NCI-H345 treated with DMSO at 0.1 percent for 48 hours (cell line): ENCODE measurements around the gene CAMKK1.

Experiments
- DNase-seq: peaks from one replicate; lab custom pipeline; 2025; ENCODE audit not compliant: unreplicated experiment; lab: John Stamatoyannopoulos, UW

The CAMKK1 gene

DNA sequence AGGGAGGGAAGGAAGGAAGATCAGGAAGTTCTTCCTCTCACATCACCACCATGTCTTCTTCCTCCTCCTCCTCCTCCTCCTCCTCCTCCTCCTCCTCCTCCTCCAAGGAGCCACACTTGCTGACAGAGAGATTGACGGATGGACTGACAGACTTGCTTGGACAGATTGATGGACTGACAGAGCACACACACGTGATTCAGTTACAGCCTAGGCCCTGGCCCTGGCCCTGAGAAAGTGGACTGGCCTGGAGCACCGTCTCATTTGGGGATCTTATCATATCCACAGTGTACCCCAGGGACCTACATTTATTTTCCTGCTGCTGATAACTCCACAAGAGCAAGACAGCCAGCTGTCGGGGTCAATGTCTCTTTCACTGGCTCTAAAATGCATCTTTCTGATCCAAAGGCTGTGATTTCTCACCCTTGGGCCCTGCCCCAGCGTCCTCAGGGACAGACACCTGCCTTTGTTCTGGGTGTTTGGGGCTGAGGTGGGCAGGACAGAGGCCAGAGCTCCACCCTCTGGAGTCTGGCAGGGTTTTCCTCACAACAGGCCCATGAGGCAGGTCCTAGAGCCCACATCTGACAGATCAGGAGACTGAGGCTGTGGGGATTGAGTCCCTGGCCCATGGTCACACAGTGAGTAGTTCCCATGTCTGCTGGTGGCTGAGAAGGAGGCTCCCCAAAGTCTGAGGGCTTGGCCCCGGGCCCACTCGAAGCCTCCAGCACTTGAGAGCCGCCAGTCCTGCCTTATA is 25.7 kb upstream of the CAMKK1 start:
- DNase-seq = no peak

DNA sequence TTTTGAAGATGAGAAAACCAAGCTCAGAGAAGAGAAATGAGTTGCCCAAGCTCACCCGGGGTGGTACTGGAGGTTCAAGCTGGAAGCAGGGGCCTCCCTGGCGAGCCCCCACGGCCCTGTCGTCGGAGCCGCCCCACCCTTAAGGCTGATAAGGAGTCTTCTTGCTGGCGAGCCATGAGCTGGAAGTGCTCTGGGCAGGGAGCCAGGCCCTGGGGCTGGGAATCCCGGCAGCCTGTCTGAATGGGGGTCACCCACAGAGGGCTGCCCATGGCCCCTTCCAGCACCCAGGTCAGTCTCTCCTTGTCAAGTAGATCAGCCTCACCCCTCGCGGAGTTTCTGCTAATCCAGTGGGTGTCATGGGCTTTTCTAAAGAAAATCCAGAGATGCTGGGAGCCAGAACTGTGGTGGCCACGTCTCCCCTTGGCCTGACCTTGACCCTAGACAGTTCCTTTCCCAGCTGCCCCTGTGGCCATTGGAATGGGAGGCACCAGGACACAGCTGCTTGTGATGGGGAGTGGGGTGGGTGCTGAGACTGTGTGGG is 24.6 kb upstream of the CAMKK1 start:
- no peak for DNase-seq

DNA sequence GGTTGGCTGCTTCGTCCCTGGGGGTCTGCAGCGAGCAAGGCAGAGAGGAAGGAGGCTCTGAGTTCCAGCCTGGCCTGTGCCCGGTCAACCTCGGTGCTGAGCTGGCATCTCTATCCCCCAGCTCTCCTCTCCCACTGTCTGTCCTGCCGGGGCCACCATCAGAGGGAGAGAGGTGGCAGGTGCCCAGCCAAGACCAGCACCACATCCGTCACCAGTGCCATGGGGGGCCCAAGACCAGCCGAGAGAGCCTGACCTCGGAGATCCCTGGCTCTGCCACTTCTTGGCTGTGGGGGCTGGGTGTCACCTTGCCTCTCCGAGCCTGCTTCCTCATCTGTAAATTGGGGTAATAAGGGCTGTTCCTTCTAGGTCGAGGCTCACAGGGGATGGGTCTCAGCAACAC is 24.0 kb upstream of the CAMKK1 start:
- DNase-seq = no peak

DNA sequence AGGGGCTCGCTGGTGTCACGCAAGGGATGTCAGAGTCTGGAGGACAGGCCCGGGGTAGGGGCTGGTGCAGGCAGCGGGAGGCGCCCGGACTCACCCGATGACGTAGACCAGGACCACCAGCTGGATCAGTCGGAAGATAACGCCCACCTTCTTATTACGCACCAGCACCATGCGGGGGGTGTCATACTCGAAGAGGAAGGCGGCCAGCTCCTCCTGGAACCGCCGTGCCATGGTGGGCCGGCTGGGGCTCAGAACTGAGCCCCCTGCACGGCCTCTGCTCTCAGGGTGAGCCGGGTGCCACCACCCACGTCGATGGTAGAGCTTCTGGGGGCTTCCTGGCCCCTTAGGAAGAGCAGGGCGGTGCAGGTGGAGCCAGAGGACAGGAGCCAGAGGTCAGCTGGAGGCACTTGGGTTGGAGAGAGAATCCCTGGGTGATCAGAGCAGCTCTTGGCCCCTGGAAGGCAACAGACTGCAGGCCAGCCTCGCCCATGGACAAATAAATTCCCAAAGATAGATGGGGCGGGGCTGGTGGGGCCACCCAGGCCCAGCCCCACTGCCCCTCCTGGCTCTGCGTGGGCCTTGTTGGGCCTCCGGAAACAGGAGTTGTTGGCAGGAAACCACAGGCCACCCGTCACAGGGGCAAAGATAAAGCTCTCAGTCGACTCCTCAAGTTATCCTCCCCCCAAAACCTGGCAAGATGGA is 23.3 kb upstream of the CAMKK1 start, which contains the start of gene P2RX1:
Gene P2RX1, minus strand, starts transcription at position 471 of the 702 bp plus-strand sequence. Its CDS starts 240 bp downstream, at position 231.
- DNase-seq = no peak

DNA sequence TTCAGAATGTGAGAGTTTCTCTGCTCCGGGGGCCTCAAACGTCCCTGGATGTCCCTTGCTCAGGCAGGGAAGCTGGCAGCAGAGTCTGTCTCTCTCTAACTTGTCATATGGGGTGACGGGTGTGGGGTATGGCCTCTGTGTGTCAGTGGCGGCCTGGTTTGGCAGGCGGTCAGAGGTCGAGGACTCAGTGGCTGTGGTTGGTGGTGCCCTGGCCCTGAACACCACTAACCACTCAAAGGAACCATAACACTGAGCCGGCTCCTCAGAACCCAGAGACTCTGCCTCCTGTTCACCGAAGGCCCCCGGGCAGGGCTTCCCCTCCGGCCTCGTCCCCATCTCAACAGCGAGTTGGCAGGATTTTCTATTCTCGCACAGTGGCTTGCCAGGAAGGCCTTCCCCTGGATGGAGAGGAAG is 22.7 kb upstream of the CAMKK1 start:
- DNase-seq = no peak

DNA sequence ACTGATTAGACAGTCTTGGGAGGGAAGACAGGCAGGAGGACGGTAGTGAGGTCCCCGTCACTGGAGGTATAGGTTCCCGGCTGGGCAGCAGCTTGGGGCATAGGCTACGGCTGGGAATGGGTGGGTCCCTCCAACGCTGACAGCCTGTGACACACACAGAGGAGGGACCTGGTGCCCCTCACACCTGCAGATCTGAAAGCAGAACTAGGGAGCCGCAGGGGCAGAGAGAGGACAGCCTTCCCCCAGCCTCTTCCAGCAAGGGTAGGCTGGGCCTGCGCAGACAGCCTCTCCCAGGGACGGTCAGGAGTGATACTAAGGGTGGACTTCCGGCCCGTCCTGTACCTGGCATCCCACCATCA is 21.4 kb upstream of the CAMKK1 start:
- DNase-seq = no peak

DNA sequence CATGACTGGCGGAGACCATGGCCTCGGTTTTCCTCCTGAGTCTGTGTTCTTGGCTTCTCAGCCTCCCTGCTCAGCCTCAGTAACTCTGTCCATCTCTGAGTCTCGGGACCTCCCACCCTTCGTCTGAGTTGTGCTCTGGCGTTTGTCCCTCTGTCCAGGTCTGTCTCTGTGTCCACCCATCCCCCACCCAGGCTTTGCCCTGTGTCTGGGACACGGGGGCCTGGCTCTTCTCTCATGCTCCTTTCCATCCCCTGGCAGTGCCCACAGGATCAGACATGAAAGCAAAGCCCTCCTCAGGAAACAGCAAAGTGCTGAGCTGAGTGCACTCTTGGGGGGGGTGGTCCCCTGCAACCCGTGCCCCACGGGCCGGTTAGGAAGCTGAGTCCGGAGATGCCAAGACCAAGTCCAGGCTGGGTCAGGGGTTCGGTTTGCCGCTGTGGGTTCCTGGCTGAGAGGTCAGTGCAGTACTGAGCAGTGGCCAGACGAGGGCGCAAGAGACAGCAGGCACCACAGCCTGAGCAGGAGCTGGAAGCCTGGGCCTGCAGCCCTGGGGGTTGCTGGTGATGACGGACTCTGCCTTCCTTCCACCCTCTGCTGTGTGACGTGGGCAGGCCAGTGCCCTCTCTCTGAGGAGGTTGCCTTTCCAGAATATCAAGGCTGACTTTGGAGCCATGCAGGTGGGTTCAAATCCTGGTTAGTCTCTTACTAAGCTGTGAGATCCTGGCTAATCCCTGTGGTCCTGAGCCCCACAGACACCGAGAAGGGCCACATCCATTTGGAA is 20.9 kb upstream of the CAMKK1 start:
- no peak for DNase-seq

DNA sequence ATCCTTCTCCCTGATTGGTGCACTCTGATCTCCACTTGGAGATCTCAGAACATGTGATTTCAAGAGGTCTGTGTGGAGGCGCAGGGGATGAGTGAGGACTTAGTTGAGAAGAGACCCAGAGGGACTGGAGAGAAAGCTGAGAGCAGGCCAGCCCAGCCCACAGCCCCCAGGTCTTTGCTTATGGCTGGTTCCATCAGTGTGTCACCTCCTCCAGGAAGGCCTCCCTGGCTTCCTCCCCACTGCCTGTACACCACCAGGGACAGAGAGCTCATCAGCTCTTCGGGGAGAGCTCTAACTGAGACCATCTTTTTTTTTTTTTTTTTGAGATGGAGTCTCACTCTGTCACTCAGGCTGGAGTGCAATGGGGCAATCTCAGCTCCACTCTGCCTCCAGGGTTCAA is 20.0 kb upstream of the CAMKK1 start:
- no peak for DNase-seq

DNA sequence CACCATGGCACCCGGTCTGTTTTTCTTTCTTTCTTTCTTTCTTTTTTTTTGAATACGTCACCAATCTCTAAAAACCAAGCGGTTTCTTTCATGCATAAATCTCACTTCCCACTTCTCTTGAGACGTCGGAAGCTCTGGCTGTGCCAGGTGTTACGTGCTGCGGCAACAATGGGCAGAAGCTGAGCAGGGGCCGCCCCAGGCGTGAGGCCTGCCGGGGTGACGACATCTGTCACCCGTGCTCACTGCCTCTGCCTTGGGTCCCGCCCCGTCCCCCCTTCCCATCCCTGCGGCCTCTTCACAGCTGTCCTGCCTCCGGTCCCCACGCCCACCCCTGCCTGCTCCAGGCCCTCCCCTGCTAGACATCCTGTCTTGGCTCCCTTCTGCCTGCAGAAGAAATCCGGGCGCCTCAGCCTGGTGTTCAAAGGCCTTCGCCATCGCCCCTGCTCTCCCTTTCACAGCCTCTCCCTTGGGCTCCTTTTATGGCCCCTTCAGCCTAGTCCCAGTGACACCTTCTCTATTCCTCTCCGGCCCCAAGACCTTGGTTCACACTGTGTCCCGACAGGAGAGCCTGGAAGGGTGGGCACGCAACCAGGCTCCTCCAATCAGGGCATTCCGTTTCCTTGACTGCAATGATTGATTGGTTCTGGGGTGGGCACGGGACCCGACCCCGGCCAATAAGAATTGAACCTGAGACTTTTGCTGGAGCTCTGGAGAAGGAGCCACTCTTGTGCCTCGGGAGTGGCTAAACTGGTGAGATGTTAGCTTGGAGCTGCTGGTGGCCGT is 18.6 kb upstream of the CAMKK1 start:
- peak; percentile 36 for DNase-seq

DNA sequence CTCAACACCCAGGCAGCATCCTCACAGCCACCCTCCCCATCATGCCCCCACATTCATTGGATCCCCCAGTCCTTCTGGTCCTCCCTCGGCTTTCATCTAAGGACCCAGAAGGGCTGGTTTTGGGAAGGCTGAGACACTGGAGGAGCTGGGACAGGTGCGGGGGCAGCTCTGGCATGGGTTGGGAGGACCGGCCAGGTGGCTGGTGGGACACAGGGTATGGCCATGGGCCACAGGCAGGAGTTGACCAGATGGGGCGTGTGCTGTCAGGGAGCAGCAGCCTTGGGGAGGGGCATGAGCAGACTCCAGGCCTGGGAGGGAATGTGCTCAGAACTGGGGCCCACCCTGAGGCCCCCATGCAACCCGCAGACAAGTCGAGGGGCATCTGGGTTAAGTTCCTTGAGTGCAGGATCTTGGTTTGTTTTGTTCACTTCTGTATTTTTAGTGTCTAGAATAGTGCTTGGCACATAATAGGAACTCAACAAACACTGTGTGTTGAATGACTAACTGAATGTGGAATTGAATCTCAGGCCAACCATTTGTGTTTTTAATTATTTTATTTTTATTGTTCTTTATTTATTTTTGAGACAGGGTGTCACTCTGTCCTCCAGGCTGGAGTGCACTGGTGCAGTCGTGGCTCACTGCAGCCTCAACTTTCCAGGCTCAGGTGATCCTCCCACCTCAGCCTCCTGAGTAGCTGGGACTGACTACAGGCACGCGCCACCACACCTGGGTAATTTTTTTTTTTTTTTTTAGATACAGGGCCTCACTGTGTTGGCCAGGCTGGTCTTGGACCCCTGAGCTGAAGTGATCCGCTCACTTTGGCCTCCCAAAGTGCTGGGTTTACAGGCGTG is 17.8 kb upstream of the CAMKK1 start:
- no peak for DNase-seq

DNA sequence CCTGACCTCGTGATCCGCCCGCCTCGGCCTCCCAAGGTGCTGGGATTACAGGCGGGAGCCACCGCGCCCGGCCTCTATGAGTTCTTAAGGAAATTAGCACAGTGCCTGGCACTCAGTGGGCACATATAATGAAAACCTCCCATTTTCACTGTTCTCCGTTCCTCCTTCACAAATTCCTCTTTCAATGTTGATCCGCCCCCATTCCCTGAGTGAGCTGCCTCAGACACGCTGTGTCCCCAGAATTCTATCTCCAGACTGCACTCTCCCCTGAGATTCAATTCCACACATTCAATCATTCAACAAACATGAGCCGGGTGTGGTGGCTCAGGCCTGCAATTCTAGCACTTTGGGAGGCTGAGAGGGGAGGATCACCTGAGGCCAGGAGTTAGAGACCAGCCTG is 16.4 kb upstream of the CAMKK1 start:
- DNase-seq = no peak

DNA sequence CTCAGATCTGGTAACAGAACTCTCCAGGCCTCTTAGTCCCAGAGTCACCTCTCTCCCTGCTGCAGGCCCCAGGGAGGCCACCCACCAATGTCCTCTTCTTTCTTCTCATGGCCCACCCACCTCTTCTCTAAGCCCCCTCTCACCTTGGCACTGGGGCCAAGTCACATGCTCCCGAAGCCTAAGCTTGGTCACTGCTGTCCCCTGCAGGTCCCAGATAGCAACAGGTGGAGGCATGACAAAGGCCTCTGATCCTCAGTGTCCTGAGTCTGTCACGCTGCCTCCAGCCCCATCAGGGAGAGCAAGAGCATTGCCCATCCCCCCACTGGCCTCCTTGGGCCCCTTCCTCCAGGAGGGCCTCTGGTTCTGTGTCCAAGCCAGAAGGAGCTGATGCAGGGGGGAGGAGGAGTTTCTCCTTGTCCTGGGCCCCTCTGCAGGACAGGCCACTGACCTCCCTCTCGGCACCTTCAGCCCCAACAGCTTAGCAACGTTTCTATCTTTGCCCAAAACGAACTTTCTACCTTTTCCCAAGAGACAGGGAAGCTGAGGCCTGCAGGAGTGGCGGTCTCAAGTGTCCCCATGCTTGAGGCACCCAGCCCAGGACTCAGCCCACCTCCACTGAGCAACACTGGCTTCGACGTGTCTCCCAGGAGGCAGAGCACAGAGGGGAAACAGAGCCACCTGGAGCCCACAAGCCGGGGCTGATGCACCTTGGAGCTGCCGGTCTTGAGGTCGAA is 14.8 kb upstream of the CAMKK1 start:
- DNase-seq = no peak

DNA sequence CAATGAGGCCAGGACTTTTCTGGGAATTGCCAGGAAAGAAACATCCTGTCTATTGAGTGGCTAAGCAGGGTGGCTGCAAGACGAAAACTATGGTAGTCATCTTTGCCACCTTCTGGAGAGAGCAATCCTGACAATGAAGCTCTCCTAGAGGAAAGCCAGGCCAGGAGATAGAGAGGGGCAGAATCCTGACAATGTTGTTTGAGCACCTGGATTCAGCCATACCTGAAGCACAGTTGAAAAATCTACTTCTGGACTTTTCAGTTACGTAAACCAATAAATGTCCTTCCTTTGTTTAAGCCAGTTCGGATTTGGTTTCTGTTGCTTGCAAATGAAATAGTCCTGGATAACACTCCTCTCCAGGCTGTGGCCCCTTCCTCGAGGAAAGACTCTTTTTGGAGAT is 14.0 kb upstream of the CAMKK1 start:
- no peak for DNase-seq

DNA sequence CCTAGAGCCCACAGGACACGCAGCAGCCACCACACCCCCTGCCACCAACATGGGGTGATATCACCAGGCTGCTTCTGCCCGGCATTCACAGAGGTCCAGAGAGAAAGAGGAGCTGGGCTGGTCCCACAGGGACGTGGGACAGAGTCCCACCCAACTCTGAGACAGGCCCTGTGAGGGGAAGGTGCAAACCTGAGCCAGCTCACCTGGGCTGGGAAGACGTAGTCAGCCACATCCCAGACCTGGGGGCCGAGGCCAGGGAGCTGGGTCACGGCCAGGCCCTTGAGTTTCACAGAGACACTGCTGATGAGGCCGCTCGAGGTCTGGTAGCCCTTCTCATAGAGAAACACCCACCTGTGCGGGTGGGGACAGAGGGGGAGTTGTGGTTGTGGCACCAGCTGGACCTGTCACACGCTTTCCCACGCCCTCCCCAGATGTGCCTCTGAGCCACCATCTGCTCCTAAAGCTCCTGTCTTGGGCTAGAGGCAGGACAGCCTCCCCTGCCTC is 12.2 kb upstream of the CAMKK1 start:
- no peak for DNase-seq

DNA sequence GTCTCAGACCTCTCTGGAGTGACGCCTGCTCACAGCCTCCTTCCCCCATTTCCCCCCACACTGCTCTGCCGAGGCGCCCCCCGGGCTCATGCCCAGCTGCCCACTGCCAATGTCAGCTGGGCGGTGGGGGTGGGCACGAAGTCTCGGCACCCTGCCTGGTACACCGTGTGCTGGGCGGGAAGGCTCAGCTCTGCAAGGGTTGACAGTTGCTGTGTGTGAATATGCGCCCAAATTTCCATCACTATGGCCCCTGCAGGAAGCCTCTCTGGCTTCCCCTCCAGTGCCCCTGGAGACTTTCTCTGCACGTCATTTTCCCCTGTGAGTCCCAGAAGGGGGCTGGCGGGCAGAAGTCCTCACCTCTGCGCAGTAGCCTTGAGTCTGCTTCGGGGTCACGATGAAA is 11.6 kb upstream of the CAMKK1 start:
- no peak for DNase-seq

DNA sequence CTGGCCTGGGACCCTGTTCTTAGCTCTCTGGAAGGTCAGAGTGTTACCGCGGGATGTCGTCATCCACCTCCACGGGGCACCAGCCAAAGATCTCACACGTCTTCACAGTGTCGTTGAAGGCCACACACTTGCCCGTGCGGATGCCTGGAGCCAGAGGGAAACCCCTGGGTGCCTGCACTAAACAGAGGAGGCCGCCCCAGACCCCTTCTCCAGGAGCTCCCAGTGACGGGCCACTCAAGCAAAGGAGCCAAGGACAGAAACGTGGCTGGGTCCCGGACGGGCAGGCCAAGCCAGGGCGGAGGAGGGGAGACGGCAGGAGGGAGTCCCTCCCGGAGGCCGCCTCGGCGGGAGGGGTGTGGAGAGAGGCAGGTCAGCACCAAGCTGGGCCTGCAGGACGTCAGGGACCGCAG is 11.0 kb upstream of the CAMKK1 start:
- no peak for DNase-seq

DNA sequence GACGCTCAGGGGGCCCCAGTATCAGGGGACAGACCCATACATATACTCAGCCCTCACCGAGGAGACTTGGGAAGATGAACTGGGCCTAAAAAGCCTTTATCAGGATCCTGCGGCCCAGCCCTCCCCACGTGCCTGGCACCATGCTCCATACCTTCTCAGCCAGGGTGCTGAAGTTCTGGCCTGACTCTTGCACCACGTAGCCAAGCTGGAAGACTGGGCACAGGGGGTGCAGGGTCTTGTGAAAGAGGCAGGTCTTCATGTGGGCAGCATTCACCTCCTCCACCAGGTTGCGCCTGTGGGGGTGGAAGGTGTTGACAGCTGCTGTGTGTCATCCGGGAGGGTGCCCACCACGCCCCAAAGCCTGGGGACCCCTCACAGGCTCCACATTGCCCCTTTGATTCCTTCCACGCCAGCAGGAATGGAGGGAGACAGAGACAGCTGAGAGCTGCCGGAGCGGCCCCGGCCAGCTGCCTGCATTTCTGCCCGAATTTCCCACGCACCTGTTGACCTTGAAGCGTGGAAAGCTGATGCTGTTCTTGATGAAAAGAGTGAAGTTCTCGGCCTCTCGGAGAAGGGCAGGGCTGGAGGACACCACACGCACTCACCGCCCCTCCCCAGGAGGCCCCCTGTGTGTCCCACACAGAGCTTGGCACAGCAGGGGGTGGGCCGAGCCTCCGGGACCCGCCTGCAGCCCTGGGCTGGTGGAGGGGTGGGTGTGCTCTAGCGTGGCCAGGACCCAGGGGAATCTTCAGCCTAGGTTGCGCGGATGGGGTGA is 10.4 kb upstream of the CAMKK1 start:
- no peak for DNase-seq

DNA sequence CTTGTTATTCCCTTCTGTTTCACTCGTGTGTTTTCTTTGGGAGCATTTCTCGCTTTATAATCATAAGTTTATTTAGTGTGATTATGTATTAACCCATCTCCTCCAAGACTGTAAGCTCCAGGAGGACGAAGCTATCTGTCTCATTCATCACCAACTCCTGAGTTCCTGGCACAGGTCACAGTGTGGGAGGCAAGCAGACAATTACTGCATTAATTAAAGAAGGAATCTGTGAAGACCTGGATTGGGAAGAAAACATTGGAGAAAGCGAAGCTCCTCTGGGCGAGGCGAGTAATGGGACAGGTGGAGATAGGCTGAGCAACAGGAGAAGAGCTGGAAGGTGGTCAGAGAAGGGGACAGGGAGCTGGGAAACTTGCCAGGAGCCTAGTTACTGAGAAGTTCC is 7.8 kb upstream of the CAMKK1 start:
- no peak for DNase-seq
